SK-N-MC (cell line): ENCODE measurements around the gene DGKI.

ENCODE experiments used
- DNase-seq: peaks from one replicate; pipeline ENCODE4 v3.0.0-alpha.2; 2011; ENCODE audit warnings: low read depth, low spot score
- H3K27ac ChIP-seq: fragments of 200-600 bp; sonication (generic); 2 replicates; pipeline ENCODE4 v1.5.1; 2016; ENCODE audit warnings: mixed run types
- H3K36me3 ChIP-seq: fragments of 200-600 bp; sonication (generic); 2 replicates; pipeline ENCODE4 v1.6.1; 2017; ENCODE audit warnings: antibody characterized with exemption, low read length, mixed read lengths; ENCODE audit not compliant: insufficient read depth
- H3K4me3 ChIP-seq: fragments of 200-600 bp; sonication (generic); 2 replicates; pipeline ENCODE4 v1.5.1; 2016
- H3K9ac ChIP-seq: fragments of 200-600 bp; sonication (generic); 2 replicates; pipeline ENCODE4 v1.8.0; 2017; ENCODE audit warnings: mixed run types, mixed read lengths; ENCODE audit not compliant: insufficient read length
- H3K9me3 ChIP-seq: fragments of 200-600 bp; sonication (generic); 2 replicates; pipeline ENCODE4 v1.6.1; 2017; ENCODE audit warnings: low read depth, mild to moderate bottlenecking, antibody characterized with exemption, low read length, moderate library complexity, mixed read lengths
- EZH2 ChIP-seq: fragments of 200-600 bp; sonication (generic); IDR thresholded peaks from one replicate; pipeline ENCODE4 v1.6.1; 2017; ENCODE audit warnings: antibody characterized with exemption
- FOXP2 ChIP-seq: optimal IDR thresholded peaks from 2 replicates; pipeline ENCODE3; 2011; ENCODE audit warnings: mild to moderate bottlenecking, moderate library complexity; ENCODE audit not compliant: insufficient read depth; ENCODE audit errors: extremely low read length, control extremely low read depth
- POLR2AphosphoS5 ChIP-seq: IDR thresholded peaks from 2 replicates; pipeline ENCODE4 v1.6.1; 2012; ENCODE audit warnings: mild to moderate bottlenecking, low read depth, low read length, borderline replicate concordance

Gene DGKI

DNA sequence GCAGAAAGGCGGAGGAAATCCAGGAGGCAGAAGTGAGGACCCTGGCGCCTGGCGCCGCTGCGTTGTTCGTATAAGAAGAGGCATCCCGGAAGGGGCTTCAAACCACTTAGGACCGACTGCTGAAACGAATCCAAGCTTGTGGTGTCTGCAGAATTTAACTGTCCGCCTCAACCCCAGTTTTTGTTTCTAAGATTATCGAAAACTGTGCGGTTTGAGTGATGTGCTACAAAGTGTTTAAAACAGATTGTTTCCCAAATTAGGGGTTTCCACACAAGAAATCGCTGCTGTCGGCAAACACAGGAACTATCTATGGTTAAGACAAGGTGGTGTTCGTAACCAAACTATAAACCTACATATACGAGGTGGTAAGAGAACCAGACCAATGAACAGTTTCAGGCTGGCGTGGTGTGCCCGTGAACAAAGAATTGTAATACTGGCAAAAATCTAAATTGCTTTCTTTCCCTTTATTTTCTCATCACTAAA is 835 bp upstream of the DGKI start:
- Histone ChIP-seq H3K9ac (no peak overlapping the region), H3K9me3 (no peaks in the 10 kb centered on the region), H3K36me3 (no peaks in the 10 kb centered on the region), H3K4me3 (no peak overlapping the region), H3K27ac (no peak overlapping the region)
- no peak for DNase-seq
- TF ChIP-seq FOXP2 = no peak
- TF ChIP-seq EZH2 = no peak
- no peak for TF ChIP-seq POLR2AphosphoS5

- no peak overlapping the region for H3K4me3 ChIP-seq
- H3K9me3 ChIP-seq = no peaks in the 10 kb centered on the region
- no peak overlapping the region for H3K27ac ChIP-seq
- no peaks in the 10 kb centered on the region for H3K36me3 ChIP-seq
- H3K9ac ChIP-seq = no peak overlapping the region
- no peak for DNase-seq
- no peak for TF ChIP-seq POLR2AphosphoS5
These were observed 286 bp downstream of the DGKI start for GRCh38 chr7:137846549-137846826.

DNA sequence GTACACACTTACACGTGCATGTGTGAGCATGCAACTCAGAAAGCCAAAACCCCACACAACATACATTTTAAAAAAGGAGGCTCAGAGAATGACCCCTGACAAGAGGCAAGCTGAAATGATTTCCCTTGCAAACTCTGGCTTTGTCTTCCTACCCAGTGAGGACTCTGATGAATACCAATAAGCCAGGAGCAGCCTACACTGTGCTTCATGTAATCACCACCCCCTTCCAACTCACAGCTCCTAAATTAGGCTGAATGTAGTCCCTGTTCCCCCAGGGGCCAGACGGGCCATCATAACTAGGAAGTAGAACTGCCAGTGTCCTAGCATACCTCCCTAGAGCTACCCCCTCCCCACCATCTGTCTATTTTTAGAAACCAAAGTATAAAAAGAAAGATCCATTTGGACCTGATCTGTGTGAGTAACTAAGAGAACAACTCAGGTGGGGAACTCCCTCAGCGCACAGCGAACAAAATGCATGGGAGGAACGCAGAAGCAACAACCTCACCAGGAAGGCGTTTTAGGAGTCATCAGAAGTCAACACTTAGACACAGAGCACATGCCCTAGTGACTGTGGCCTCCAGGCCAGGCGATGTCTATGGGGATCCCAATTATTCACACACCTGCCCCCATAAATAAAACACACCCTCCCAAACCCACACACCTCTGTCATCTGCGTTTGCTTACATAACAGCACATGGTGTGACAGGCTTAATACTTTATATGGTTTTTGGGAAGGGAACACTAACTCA is 1.9 kb downstream of the DGKI start:
- Histone ChIP-seq H3K9ac (no peak overlapping the region), H3K36me3 (no peaks in the 10 kb centered on the region), H3K4me3 (no peak overlapping the region), H3K27ac (no peak overlapping the region), H3K9me3 (no peaks in the 10 kb centered on the region)
- TF ChIP-seq FOXP2 (no peak), POLR2AphosphoS5 (no peak), EZH2 (no peak)
- no peak for DNase-seq

DNA sequence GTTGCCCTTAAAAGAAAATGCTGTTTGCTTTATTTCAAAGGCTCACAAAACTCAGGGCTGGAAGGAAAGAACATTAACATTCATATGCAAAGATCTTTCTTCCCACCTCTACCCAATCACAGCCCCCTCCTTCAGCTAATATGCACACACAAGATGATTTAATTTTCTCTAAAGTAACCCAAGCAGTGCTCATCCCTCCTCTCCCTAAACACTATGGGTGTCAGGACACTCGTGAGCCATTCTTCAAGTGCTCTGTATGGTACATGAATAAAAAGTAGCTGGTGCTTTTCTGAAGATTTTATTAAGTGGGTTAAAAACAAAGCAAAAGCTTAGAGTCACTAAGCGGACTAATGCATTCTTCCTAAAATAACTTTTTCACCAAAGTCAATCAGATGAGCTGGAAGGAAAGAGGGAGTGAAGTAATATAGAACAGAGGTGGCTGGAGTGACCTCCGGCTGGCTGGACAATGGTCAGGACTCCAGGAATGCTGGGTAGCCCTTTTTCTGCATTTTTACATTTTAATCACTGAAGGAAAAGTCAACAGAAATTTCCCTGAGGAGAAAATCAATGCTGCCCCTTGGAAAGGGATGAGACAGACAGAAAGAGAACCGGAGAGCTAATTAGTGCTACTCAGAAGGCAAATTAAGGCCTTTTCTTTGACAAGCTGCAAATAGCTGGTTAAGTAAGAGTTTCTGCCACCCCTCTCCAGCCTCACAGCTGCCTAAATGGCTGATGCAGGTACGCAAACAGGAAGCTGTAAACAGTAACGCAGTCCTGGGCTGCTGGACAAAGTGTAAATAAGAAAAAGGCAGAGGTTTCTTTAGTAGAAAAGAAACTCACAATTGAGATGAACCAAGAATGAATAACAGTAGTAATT is 6.6 kb downstream of the DGKI start:
- DNase-seq = no peak
- no peaks in the 10 kb centered on the region for H3K36me3 ChIP-seq
- no peak overlapping the region for H3K4me3 ChIP-seq
- H3K9ac ChIP-seq = no peak overlapping the region
- H3K9me3 ChIP-seq = no peaks in the 10 kb centered on the region
- no peak overlapping the region for H3K27ac ChIP-seq
- TF ChIP-seq POLR2AphosphoS5 = no peak

DNA sequence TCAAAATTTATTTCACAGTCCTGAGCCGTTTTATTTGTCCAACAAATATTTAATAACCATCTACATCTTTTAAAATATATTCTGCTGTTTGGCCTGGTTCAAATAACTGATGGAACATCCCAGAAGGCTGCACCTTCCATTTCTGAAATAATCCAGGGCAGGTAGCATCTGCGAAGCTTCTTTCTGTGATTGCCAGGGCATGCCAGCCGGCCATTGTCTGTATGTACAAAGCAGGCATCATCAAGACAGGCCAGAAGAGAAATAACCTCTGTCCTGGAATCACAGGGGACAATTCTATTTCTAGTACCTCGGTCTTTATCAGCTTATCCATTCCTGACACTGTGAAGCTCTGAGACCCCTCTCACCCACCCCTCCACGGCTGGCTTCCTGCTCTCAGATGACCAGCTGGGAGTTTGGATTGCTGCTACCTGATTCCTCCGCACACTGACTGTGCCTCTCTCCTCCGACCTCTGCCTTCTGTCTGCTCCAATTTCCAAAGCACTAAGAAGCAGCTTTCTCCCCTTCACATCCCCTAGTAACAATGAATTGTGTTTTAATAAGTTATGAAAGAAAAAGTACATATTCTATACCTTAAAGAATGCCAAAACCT is 8.0 kb downstream of the DGKI start:
- Histone ChIP-seq H3K9me3 (no peaks in the 10 kb centered on the region), H3K36me3 (no peaks in the 10 kb centered on the region), H3K27ac (no peak overlapping the region), H3K4me3 (no peak overlapping the region), H3K9ac (no peak overlapping the region)
- TF ChIP-seq POLR2AphosphoS5 (no peak), EZH2 (no peak), FOXP2 (no peak)
- no peak for DNase-seq

- no peaks in the 10 kb centered on the region for H3K9me3 ChIP-seq
- no peak for DNase-seq
- TF ChIP-seq POLR2AphosphoS5 = no peak
- TF ChIP-seq EZH2 = no peak
- no peak for TF ChIP-seq FOXP2
These were observed 10.2 kb downstream of the DGKI start for GRCh38 chr7:137836541-137836940.

GRCh38 chr7:137836113-137836509 is 10.7 kb downstream of the DGKI start:
- no peak for DNase-seq
- H3K36me3 ChIP-seq = no peaks in the 10 kb centered on the region
- no peak overlapping the region for H3K4me3 ChIP-seq
- no peak overlapping the region for H3K27ac ChIP-seq
- no peak overlapping the region for H3K9ac ChIP-seq
- TF ChIP-seq EZH2 (no peak), FOXP2 (no peak), POLR2AphosphoS5 (no peak)
- no peaks in the 10 kb centered on the region for H3K9me3 ChIP-seq

More at GRCh38 chr7:137836541-137836940, 10.2 kb downstream of the DGKI start:
- Histone ChIP-seq H3K36me3 (no peaks in the 10 kb centered on the region), H3K9ac (no peak overlapping the region), H3K27ac (no peak overlapping the region), H3K4me3 (no peak overlapping the region)

DNA sequence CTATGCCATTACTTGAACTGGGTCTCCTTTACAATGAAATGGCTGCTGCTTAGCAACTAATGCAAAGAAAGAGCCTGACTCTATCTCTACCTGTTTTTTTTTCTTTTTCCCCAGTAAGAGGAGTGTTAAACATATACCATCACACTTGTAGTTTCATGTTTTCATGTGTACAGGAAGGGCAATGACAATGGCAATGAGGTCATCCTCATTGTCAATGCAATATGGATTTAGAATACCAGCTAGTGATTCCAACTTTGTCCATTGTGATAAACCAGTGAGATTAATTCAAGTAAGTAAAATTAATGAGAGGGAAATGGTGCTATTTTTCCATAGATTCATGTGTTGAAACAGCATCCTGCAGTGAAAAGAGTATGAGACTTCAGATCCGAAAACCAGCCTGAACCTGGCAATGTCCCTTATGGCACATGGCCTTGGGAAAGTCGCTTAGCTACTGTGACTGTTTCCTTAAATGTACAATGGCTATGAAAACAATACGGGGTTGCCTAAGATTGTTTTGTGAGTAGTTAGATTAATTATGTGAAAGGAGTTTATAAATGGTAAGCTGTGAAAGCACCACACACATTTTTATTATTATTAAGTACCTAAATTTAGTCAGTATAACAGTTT is 11.2 kb downstream of the DGKI start:
- H3K4me3 ChIP-seq = no peak overlapping the region
- no peak overlapping the region for H3K27ac ChIP-seq
- H3K9me3 ChIP-seq = no peaks in the 10 kb centered on the region
- no peak for DNase-seq
- TF ChIP-seq EZH2 (no peak), FOXP2 (no peak), POLR2AphosphoS5 (no peak)
- no peak overlapping the region for H3K9ac ChIP-seq
- no peaks in the 10 kb centered on the region for H3K36me3 ChIP-seq
